Activated T-helper 1 cell treated with anti-CD3 and anti-CD28 coated beads, Interleukin-12 subunit alpha, Interleukin-12 subunit beta, Interleukin-2, Interleukin-4 antibody, amounts not matched to agents 30 ng/mL and 10 ng/mL and 1 ng/mL, durations not matched to agents 14 hours and 24 hours and 36 hours (primary cell): ENCODE measurements around the gene RPL13. TPM values are rescaled to one million over a fixed set of nuclear protein-coding genes. Genes with fewer than 3 reads are reported as not detected.
"Not testable (repeated sequence)": the region's sequence is repeated elsewhere in the genome, so short reads cannot be mapped to it uniquely, and the experiment has no call there.

Experiments
- DNase-seq: peaks from one replicate; pipeline ENCODE4 v3.0.0; 2021; ENCODE audit warnings: low spot score
- H3K27ac Mint-ChIP-seq: one replicate; pipeline ENCODE4 v1.8.0; 2021; ENCODE audit warnings: mild to moderate bottlenecking, mixed read lengths
- H3K27me3 Mint-ChIP-seq: one replicate; pipeline ENCODE4 v1.8.0; 2022; ENCODE audit warnings: mild to moderate bottlenecking, moderate library complexity, mixed read lengths; ENCODE audit not compliant: insufficient read depth
- H3K36me3 Mint-ChIP-seq: one replicate; pipeline ENCODE4 v1.8.0; 2021; ENCODE audit warnings: low read depth, mixed read lengths
- H3K4me1 Mint-ChIP-seq: one replicate; pipeline ENCODE4 v1.8.0; 2021; ENCODE audit warnings: low read depth, mixed read lengths
- H3K4me3 Mint-ChIP-seq: one replicate; pipeline ENCODE4 v1.8.0; 2021; ENCODE audit warnings: mild to moderate bottlenecking, moderate library complexity, mixed read lengths
- H3K9me3 Mint-ChIP-seq: one replicate; pipeline ENCODE4 v1.8.0; 2021; ENCODE audit warnings: mixed read lengths
- intact Hi-C: fragments of 100-400 bp; cut with micrococcal nuclease; formaldehyde crosslinking; loops from one replicate; pipeline ENCODE4 v1.15.1; 2024
- total RNA-seq: library from RNA; stranded (reverse); gene quantifications from 2 replicates; pipeline ENCODE4 v1.2.3, GENCODE V29; 2022

RPL13 gene
- total RNA-seq, 1 donor from 2014 or later: 2,133 TPM

DNA sequence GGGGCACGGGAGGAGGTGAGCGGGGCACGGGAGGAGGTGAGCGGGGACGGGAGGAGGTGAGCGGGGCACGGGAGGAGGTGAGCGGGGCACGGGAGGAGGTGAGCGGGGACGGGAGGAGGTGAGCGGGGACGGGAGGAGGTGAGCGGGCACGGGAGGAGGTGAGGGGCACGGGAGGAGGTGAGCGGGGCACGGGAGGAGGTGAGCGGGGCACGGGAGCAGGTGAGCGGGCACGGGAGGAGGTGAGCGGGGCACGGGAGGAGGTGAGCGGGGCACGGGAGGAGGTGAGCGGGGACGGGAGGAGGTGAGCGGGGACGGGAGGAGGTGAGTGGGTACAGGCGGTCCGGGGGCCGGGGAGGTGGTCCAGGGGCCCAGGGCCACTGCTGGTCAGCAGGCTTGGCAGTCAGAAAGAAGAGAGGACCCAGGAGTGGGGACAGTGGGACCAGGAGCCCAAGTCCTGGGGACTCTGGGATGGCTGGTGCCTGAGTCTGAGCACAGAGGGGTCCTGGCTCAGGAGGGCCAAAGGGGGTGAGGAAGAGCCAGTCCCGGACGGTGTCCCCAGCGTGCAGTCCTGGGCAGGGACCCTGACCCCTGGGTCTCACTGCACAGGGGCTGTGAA lies 10.6 kb downstream of the RPL13 start:
- DNase-seq, H3K36me3 Mint-ChIP-seq, H3K9me3 Mint-ChIP-seq, intact Hi-C loops, H3K4me3 Mint-ChIP-seq, H3K27ac Mint-ChIP-seq: not testable (repeated sequence)
- peaks cover 17% of the 10 kb centered on the region for H3K27me3 Mint-ChIP-seq
- peaks cover 14% of the 10 kb centered on the region for H3K4me1 Mint-ChIP-seq

DNA sequence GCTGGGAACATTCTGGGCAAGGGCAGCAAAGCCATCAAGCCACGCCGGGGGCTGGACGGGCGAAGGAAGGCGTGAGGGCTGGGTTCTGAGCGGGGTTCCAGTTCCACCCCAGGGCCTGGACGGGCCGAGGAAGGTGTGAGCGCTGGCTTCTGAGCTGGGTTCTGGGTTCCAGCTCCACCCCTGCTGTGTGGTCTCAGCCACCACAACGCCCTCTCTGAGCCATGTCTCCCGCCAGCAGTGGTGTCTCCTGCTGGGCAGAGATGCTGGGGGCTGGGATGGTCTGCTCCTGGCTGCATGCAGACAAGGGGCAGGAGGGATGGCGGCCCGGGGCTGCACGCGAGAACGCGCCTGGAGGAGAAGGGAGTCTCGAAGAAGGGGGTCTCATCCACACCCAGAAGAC lies 11.2 kb downstream of the RPL13 start:
- Mint-ChIP-seq H3K9me3 (no peaks in the 10 kb centered on the region), H3K4me3 (no peak overlapping the region), H3K27me3 (peaks cover 17% of the 10 kb centered on the region), H3K36me3 (peaks cover 2% of the 10 kb centered on the region), H3K4me1 (peaks cover 10% of the 10 kb centered on the region), H3K27ac (no peak overlapping the region)
- DNase-seq: no peak
- intact Hi-C loops: no loop called here

DNA sequence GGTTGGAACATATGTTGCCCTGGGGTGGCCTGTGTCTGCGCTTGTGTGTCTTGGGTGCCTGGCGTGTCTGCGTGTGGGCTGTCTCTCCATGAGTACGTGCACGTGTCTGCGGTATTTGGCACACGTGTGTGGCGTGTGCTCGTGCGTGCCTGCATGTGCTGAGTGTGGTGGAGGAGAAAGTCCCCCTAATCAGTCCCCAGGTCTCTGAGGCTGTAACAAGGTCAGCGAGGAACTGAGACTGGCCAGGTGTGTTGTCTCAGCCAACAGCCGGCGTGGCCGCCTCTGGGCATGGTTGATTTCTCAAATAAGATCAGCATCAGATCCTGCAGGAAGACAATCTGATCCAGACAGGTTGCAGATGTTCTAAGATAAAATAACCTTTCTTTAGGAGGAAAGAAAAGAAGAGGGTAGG lies 11.6 kb downstream of the RPL13 start:
- Mint-ChIP-seq H3K36me3 (peaks cover 2% of the 10 kb centered on the region), H3K4me1 (peaks cover 10% of the 10 kb centered on the region), H3K9me3 (no peaks in the 10 kb centered on the region), H3K27me3 (peaks cover 19% of the 10 kb centered on the region), H3K27ac (no peak overlapping the region), H3K4me3 (no peak overlapping the region)
- no peak for DNase-seq
- intact Hi-C loops: no loop called here

DNA sequence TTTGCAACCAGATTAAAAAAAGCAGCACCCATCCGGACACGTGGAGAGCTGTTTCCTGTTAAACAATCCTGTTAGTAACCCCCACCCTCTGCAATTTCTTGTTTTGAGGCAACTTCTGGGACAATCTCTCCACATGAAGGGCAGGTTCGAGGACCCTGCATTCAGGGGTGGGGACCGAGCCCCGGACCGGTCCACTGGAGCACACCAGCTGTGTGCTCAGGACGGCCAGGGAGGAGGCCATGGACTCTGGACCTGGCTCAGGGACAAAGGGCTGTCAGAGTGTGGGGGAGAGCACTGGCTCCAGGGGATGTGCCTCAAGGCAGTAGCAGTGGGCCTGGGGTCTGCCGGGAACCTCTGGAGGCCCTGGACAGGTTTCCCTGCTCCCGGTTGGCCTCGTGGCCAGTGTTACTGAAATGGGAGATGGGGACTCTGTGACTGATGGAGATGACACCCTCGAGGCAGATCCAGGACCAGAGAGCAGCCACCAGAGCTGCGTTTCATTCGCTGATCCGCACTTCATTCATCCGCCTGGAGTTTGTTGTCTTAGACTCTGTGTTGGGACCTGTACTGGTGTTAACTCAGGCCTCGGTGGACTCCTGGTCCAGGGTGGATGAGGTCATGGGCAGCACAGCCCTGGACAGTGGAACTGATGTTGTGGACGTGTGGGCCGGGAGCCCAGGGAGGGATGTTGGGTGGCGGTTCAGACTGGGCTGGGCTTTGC lies 12.2 kb downstream of the RPL13 start:
- H3K36me3 Mint-ChIP-seq: peaks cover under 1% of the 10 kb centered on the region
- no peak overlapping the region for H3K27ac Mint-ChIP-seq
- no peaks in the 10 kb centered on the region for H3K9me3 Mint-ChIP-seq
- H3K4me1 Mint-ChIP-seq: peaks cover 10% of the 10 kb centered on the region
- no peak overlapping the region for H3K4me3 Mint-ChIP-seq
- intact Hi-C loops: no loop called here
- no peak for DNase-seq
- peaks cover 22% of the 10 kb centered on the region for H3K27me3 Mint-ChIP-seq

DNA sequence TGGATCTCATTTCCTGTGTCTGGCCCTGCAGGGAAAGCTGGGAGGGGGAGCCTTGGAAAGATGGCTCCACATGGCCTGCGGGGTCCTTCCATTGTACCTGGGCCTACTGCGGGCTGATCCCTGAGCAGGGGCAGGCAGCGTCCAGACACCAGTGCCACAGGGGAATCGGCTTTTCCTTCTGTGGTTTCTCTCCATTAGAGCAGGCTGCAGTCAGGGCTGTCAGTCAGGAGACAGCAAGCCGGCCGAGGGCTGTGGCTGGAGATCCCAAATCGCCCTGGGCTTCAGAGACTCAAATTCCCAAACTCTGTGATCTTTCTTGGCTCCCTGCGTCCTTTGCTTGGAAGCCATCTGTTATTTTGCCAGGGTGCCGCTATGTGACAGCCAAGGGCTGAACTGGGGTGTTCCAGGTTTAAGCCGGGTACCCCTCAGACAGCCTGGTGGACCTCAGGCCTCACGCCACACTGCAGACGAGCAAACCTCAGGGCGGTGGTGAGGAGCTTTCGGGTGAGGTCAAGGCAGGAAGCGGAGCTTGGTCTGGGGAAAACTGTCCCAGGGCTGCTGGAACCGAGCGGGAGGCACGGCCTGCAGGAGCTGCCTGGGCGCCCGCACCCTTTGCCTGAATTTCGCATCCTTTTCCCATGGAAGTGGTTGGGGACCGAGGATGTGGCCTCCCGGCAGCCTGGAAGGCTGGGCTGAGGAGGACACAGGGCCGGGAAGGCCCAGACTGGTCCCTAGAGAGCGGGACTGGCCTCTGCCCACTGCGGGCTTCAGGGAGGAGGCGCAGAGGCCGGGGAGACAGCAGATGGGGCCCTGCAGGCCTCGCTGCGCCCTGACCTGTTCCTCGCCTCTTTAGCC lies 13.6 kb downstream of the RPL13 start:
- Mint-ChIP-seq H3K4me3 (peak overlapping the region; percentile 37), H3K27ac (no peak overlapping the region), H3K4me1 (peaks cover 10% of the 10 kb centered on the region), H3K9me3 (no peaks in the 10 kb centered on the region), H3K36me3 (no peaks in the 10 kb centered on the region), H3K27me3 (peaks cover 26% of the 10 kb centered on the region)
- intact Hi-C loops: loop anchor here (1.0 kb wide), 1 partner anchor 67 kb away; no protein-coding TSS in a partner anchor
- no peak for DNase-seq

DNA sequence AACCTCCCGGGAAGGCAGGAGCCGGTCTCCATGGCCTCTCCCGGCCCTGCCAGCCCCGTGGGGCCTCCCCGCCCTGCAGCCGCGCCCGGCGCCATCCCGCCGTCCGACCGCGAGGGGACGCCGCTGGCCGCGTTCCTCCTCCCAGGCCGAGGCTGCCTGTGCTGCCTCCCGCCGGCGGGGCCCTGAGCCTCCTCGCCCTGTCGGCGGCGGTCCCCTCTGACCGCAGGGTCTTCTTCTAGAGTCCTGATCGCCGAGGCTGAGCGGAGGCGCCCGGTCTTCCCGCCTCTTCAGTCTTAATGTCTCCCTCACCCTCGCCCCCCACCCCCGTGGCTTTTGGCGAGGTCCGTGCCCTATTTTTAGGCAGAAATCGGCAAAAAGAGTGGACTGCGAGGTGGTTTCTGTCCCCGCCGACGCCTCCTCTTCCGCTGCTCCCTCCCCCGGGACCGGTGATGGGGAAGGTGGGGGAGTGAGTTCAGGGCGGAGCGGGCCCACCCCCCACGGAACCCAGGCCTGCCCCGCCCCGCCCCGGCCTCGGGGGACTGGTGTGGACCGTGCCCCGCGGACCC lies 14.3 kb downstream of the RPL13 start:
- peaks cover 26% of the 10 kb centered on the region for H3K27me3 Mint-ChIP-seq
- peak overlapping the region; percentile 39 for H3K4me3 Mint-ChIP-seq
- peaks cover 10% of the 10 kb centered on the region for H3K4me1 Mint-ChIP-seq
- intact Hi-C loops: loop anchor here (1.0 kb wide), 2 partner anchors 13 to 67 kb away; no protein-coding TSS in a partner anchor
- H3K36me3 Mint-ChIP-seq: no peaks in the 10 kb centered on the region
- DNase-seq: peak; percentile 33
- no peak overlapping the region for H3K27ac Mint-ChIP-seq
- no peaks in the 10 kb centered on the region for H3K9me3 Mint-ChIP-seq

DNA sequence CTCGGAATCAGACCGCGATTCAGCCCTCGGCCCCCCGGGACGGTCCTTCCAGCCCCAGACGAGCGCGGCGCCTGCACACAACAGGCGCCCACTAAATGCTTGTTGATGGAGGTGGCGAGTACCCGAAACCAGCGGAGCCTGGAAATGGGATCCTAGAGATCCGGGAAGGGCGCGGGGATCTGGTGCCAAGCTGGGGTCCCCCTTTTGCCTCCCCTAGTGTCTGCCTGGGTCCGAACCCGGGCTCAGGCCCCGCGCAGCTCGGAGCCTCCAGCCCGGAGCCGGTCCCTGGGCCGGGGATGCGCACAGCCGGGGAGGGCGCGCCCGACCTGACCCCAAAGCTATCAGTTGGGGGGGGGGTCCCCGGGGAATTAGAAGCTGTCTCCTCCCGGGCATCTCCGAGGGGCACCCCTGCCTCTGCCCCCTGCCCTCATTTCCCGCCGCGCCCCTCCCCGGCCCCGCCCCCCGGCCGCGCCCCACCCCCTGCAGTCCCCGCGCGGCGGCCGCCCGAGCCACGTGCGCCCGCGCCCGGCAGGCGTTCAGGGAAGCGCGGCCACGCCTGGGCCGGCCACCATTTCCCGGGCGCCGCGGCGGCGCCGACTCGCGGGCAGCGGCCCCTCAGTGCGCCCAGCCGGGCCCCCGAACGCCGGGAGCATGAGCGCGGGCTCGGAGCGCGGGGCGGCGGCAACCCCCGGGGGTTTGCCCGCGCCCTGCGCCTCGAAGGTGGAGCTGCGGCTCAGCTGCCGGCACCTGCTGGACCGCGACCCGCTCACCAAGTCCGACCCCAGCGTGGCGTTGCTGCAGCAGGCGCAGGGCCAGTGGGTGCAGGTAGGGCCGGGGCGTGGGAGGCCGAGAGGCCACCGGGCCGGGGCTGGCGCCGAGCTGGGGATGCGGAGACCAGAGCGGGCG lies 15.0 kb downstream of the RPL13 start, which contains the start of gene CPNE7:
Gene CPNE7 (plus strand): TSS at position 512 of the 906 bp plus-strand sequence. CDS start 140 bp downstream, at position 652.
- DNase-seq: no peak
- peak within 1 kb of the TSS; percentile 39 for H3K4me3 Mint-ChIP-seq
- no peaks in the 10 kb centered on the region for H3K36me3 Mint-ChIP-seq
- H3K27ac Mint-ChIP-seq: no peak within 1 kb of the TSS
- intact Hi-C loops: loop anchor here (1.0 kb wide), 1 partner anchor 12 kb away; no protein-coding TSS in a partner anchor
- no peaks in the 10 kb centered on the region for H3K9me3 Mint-ChIP-seq
- peaks cover 10% of the 10 kb centered on the region for H3K4me1 Mint-ChIP-seq
- H3K27me3 Mint-ChIP-seq: peaks cover 26% of the 10 kb centered on the region

DNA sequence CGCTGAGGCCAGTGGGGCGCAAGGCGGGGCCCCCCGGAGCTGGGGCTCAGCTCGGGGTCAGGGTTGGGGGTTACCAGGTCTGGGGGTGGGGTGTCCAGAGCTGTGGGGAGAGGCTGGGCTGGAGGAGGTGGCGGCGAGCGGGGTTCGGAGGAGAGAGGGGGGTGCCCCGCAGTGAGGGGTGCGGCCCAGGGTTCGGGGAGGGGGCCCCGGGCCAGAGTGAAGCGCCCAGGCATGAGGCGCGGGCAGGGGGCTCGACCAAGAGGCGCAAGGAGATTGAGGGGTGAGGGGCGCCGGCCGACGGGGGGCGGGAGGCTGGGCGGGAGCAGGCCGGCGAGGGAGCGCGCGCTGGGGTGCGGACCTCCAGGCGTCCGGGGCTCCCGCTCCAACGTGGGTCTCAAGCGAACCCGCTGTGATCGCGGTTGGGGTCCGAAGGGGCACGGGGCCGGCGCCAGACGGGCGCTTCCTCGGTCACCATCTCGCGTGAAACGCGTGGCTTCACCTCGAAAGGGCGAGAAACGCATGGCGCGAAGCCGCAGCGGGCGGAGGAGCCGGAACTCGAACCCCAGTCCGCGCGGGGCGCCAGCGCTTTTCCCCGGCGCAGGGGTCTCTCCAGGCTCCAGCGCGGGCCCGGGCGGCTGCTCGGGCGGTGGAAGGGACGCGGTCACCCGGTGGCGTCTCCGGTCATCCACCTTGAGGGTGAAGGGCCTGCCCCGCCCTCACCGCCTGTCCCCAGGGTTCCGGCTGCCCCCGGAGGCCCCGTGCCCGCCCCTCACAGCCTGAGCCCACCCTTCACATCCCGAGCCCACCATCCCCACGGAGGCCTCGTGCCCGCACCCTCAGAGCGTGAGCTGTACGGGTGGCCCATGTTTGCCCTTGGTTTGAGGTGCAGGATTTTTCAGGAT lies 15.9 kb downstream of the RPL13 start:
- intact Hi-C loops: no loop called here
- Mint-ChIP-seq H3K4me1 (peaks cover 10% of the 10 kb centered on the region), H3K27me3 (peaks cover 26% of the 10 kb centered on the region), H3K9me3 (no peaks in the 10 kb centered on the region), H3K36me3 (no peaks in the 10 kb centered on the region), H3K27ac (no peak overlapping the region), H3K4me3 (no peak overlapping the region)
- no peak for DNase-seq

DNA sequence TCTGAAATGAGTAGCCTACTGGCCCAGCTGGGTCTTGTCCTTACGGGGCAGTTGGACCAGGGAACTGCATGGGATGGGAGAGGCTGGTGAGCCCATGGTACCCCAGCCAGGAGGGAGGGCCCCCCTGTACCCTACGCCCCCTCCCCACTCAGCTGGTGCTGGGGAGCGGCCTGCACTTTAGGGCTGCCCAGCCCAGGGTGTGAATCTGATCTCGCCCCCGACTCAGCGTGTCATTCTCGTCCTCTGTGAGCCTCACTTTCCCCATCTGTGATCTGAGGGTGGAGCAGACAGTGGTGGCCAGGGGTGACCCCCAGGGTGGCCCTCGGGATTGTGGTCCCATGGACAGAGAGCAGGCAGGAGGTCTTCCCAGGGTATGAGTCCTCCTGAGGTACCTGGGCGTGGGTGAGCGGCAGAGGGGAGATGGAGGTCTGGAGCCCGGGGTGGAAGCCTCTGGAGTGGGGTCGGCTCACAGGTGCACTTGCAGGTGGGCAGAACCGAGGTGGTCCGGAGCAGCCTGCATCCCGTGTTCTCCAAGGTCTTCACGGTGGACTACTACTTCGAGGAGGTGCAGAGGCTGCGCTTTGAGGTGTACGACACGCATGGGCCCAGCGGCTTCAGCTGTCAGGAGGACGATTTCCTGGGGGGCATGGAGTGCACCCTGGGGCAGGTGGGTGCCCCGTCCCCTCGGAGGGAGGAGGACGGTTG lies 16.7 kb downstream of the RPL13 start:
- no peak for DNase-seq
- Mint-ChIP-seq H3K27me3 (peaks cover 21% of the 10 kb centered on the region), H3K9me3 (no peaks in the 10 kb centered on the region), H3K36me3 (no peaks in the 10 kb centered on the region), H3K4me1 (peaks cover 5% of the 10 kb centered on the region), H3K27ac (no peak overlapping the region), H3K4me3 (peak overlapping the region; percentile 42)
- intact Hi-C loops: no loop called here

DNA sequence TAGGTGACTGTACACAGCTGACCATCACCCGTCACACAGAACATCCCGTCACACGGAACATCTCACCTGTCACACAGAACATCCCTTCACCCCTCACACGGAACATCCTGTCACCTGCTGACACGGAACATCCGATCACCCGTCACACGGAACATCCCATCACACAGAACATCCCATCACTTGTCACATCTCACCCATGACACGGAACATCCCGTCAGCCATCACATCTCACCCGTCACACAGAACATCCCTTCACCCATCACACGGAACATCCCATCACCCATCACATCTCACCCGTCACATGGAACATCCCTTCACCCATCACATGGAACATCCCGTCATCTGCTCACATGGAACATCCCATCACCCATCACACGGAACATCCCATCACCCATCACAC lies 18.9 kb downstream of the RPL13 start:
- H3K27me3 Mint-ChIP-seq: peaks cover 10% of the 10 kb centered on the region
- H3K27ac Mint-ChIP-seq: no peak overlapping the region
- H3K36me3 Mint-ChIP-seq: no peaks in the 10 kb centered on the region
- no peaks in the 10 kb centered on the region for H3K9me3 Mint-ChIP-seq
- intact Hi-C loops: no loop called here
- no peak overlapping the region for H3K4me3 Mint-ChIP-seq
- no peak for DNase-seq
- H3K4me1 Mint-ChIP-seq: no peaks in the 10 kb centered on the region
